Measurements from ENCODE around the gene FAM20A. TPM values are rescaled to one million over a fixed set of nuclear protein-coding genes. Genes with fewer than 3 reads are reported as not detected.

FAM20A gene
- total and polyA plus RNA-seq, 8 donors = 11.4 to 81.3 (median 17.0) TPM; not detected in 1

DNA sequence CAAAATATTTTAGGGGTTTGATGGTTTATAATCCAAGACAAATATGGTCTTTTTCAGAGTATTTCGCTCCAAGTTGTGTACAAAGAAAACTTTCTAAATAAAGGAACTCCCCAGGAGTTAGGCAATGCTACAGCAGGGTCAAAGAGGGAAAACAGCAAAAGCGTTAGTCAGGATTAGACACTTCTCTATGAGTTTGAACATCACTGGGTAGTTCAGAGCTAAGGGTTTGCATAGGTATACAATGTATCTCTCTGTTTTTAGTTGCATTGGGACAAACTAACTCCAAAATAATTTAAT, 34.8 kb downstream of the FAM20A start:
- peaks cover 0 to 10% (median 6%) of the 10 kb centered on the region in 4 donors for H3K4me1 ChIP-seq
- H3K27ac ChIP-seq = no peak overlapping the region
- no peak overlapping the region for H3K4me3 ChIP-seq
- no peaks in the 10 kb centered on the region for H3K36me3 ChIP-seq
- WGBS, 5 donors = 63 to 76% (median 71%) methylated on average over 2 of the region's 2 CpGs
- no peak for DNase-seq
- H3K27me3 ChIP-seq = no peaks in the 10 kb centered on the region
- intact Hi-C loops (cut with DNase I; ENCODE audit: low total_unique reads) = no loop called here
- TF ChIP-seq, protein P1, sequence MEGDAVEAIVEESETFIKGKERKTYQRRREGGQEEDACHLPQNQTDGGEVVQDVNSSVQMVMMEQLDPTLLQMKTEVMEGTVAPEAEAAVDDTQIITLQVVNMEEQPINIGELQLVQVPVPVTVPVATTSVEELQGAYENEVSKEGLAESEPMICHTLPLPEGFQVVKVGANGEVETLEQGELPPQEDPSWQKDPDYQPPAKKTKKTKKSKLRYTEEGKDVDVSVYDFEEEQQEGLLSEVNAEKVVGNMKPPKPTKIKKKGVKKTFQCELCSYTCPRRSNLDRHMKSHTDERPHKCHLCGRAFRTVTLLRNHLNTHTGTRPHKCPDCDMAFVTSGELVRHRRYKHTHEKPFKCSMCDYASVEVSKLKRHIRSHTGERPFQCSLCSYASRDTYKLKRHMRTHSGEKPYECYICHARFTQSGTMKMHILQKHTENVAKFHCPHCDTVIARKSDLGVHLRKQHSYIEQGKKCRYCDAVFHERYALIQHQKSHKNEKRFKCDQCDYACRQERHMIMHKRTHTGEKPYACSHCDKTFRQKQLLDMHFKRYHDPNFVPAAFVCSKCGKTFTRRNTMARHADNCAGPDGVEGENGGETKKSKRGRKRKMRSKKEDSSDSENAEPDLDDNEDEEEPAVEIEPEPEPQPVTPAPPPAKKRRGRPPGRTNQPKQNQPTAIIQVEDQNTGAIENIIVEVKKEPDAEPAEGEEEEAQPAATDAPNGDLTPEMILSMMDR (IDR thresholded peaks at IDR 0.05) = no peak
- no peak for TF ChIP-seq EP300 (IDR thresholded peaks at IDR 0.05)
- no peak for TF ChIP-seq POLR2A (IDR thresholded peaks at IDR 0.05)
- TF ChIP-seq POLR2AphosphoS5 (IDR thresholded peaks at IDR 0.05) = no peak
- no peaks in the 10 kb centered on the region for H3K9me3 ChIP-seq

- intact Hi-C loops (cut with DNase I; ENCODE audit: low total_unique reads) = no loop called here
- H3K9me3 ChIP-seq = no peaks in the 10 kb centered on the region
- H3K27me3 ChIP-seq = no peaks in the 10 kb centered on the region
- H3K4me1 ChIP-seq = peaks cover 0 to 14% (median 7%) of the 10 kb centered on the region in 4 donors
- no peak for DNase-seq
- H3K4me3 ChIP-seq = no peak overlapping the region
- TF ChIP-seq POLR2AphosphoS5 (IDR thresholded peaks at IDR 0.05) (no peak), EP300 (IDR thresholded peaks at IDR 0.05) (no peak), POLR2A (IDR thresholded peaks at IDR 0.05) (no peak)
- TF ChIP-seq, protein P1 (IDR thresholded peaks at IDR 0.05) = no peak
- no peaks in the 10 kb centered on the region for H3K36me3 ChIP-seq
- peak overlapping the region in 1 of 5 donors; percentile 26 for H3K27ac ChIP-seq
- 60 to 82% (median 73%) methylated on average over 3 of the region's 3 CpGs for WGBS, 5 donors
These were observed 35.3 kb downstream of the FAM20A start for GRCh38 chr17:68565661-68566441.

- no peaks in the 10 kb centered on the region for H3K27me3 ChIP-seq
- H3K4me1 ChIP-seq = peaks cover 0 to 14% (median 5%) of the 10 kb centered on the region in 4 donors
- H3K4me3 ChIP-seq = no peak overlapping the region
- H3K36me3 ChIP-seq = no peaks in the 10 kb centered on the region
- H3K9me3 ChIP-seq = no peaks in the 10 kb centered on the region
- DNase-seq = no peak
- WGBS, 5 donors = 82 to 90% (median 85%) methylated on average over 8 of the region's 8 CpGs
- intact Hi-C loops (cut with DNase I; ENCODE audit: low total_unique reads) = no loop called here
- no peak overlapping the region for H3K27ac ChIP-seq
- TF ChIP-seq, protein P1 (IDR thresholded peaks at IDR 0.05) = no peak
- TF ChIP-seq EP300 (IDR thresholded peaks at IDR 0.05) (no peak), POLR2AphosphoS5 (IDR thresholded peaks at IDR 0.05) (no peak), POLR2A (IDR thresholded peaks at IDR 0.05) (no peak)
These were observed 36.6 kb downstream of the FAM20A start for GRCh38 chr17:68564415-68565111.

GRCh38 chr17:68562736-68563135, 38.4 kb downstream of the FAM20A start:
- WGBS, 5 donors = 81 to 88% (median 83%) methylated on average over 4 of the region's 4 CpGs
- Histone ChIP-seq H3K27me3 (no peaks in the 10 kb centered on the region), H3K27ac (no peak overlapping the region), H3K4me3 (no peak overlapping the region), H3K4me1 (peaks cover 0 to 14% (median 5%) of the 10 kb centered on the region in 4 donors), H3K36me3 (no peaks in the 10 kb centered on the region), H3K9me3 (no peaks in the 10 kb centered on the region)
- intact Hi-C loops (cut with DNase I; ENCODE audit: low total_unique reads) = no loop called here
- TF ChIP-seq POLR2AphosphoS5 (IDR thresholded peaks at IDR 0.05) = no peak
- TF ChIP-seq, protein P1 (IDR thresholded peaks at IDR 0.05) = no peak
- TF ChIP-seq POLR2A (IDR thresholded peaks at IDR 0.05) = no peak
- TF ChIP-seq EP300 (IDR thresholded peaks at IDR 0.05) = no peak
- no peak for DNase-seq
